NT2/D1 (cell line): ENCODE results near the gene DCC.

Source experiments
- DNase-seq: peaks from one replicate; pipeline ENCODE4 v3.0.0-alpha.2; 2011; ENCODE audit warnings: low read depth, low spot score
- H3K27me3 ChIP-seq: 2 replicates; pipeline ENCODE4 v1.6.0; 2011; ENCODE audit warnings: mild to moderate bottlenecking; ENCODE audit not compliant: insufficient read length, insufficient read depth
- H3K36me3 ChIP-seq: 2 replicates; pipeline ENCODE4 v1.6.1; 2011; ENCODE audit warnings: mild to moderate bottlenecking, low read length, mixed read lengths; ENCODE audit not compliant: insufficient read depth, insufficient read length
- H3K4me1 ChIP-seq: 2 replicates; pipeline ENCODE4 v1.5.1; 2011; ENCODE audit not compliant: insufficient read depth, insufficient read length
- H3K4me3 ChIP-seq: 2 replicates; pipeline ENCODE4 v1.5.1; 2011; ENCODE audit warnings: low read depth; ENCODE audit not compliant: insufficient read length
- H3K9ac ChIP-seq: 2 replicates; pipeline ENCODE4 v1.6.0; 2011; ENCODE audit warnings: low read depth; ENCODE audit not compliant: insufficient read length
- H3K9me3 ChIP-seq: 2 replicates; pipeline ENCODE4 v1.5.1; 2011; ENCODE audit warnings: mild to moderate bottlenecking, low read length; ENCODE audit not compliant: insufficient read depth
- SUZ12 ChIP-seq: IDR thresholded peaks from 2 replicates; pipeline ENCODE4 v1.6.1; 2011; ENCODE audit not compliant: insufficient read length, insufficient read depth; ENCODE audit errors: extremely low read depth
- YY1 ChIP-seq: IDR thresholded peaks from 2 replicates; pipeline ENCODE4 v1.6.1; 2011; ENCODE audit not compliant: insufficient read length, insufficient read depth
- ZNF274 ChIP-seq: IDR thresholded peaks from 2 replicates; pipeline ENCODE4 v1.6.1; 2011; ENCODE audit warnings: mild to moderate bottlenecking, low read depth, low read length

DCC gene

DNA sequence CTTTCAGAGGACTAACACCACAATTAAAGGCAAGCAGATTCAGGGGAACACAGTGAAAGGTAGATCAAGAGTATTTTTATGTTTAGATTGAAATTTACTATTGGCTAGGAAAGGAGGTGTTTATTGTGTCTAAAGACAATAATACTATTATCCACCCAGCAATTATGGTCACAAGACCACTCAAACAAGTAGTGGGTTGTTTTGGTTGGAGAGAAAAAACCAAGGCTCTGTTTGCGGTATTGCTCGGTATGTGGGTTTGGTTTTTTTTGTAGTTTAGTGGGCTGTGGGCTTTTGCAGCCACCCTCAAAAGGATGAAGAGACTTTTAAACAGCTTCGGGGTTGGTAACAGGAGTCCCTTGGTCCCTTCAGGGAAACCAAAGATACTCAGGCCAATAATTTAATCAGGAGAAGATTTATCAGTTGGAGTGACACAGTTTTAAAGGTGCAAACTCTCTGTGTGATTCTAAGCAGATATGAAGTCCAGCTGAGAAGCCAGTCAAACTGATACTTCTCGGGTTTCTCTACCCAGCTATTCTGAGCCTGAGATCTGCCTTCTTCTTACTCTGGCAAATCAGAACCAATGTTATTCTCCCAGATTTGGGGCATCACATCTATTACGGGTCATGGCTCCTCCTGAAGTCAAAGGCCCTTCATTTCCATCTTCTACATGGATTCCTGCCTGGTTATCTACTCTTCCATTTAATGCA lies 55.3 kb downstream of the DCC start:
- Histone ChIP-seq H3K27me3 (no peaks in the 10 kb centered on the region), H3K9ac (no peak overlapping the region), H3K36me3 (no peaks in the 10 kb centered on the region), H3K4me1 (no peaks in the 10 kb centered on the region), H3K4me3 (no peak overlapping the region), H3K9me3 (no peaks in the 10 kb centered on the region)
- no peak for DNase-seq
- TF ChIP-seq ZNF274 (no peak), SUZ12 (no peak), YY1 (no peak)

DNA sequence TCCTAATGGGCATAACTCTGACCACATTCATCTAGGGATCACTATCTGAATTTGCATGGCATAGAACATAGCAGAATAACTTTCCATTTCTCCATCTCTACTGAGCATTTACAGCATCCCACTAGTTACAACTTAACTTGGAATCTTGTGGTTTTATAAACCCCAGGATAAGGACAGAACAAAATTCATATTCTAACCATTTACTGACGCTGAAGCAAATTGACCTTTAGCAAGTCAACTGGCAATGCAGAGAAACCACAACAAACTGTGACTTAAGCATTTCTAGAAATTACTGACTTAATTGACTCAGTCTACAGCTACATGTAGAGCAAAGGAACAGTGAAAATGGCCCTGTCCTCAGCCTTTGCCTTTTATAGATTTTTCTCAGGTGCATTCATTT lies 61.2 kb downstream of the DCC start:
- TF ChIP-seq ZNF274 (no peak), SUZ12 (no peak), YY1 (no peak)
- H3K4me3 ChIP-seq = no peak overlapping the region
- H3K27me3 ChIP-seq = no peaks in the 10 kb centered on the region
- H3K4me1 ChIP-seq = no peaks in the 10 kb centered on the region
- DNase-seq = no peak
- H3K9me3 ChIP-seq = no peaks in the 10 kb centered on the region
- no peak overlapping the region for H3K9ac ChIP-seq
- H3K36me3 ChIP-seq = no peaks in the 10 kb centered on the region

DNA sequence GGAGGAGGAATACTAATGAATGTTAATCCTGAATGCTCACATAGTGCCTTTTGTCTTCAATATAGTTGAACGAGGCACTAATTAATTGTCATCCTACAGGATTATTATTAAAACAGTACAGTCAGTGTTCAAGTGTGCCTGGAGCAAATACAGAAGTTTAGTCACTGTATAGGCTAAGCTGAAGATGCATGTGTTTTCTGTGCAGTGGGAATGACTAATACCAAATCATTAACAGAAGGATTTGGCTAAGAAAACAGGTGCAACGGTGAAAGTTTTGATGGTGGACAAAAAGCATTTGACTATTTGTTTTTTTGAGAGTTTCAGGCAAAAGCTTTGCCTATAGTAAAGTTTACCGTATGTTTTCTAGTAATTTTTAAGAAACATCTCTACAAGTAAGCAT lies 62.8 kb downstream of the DCC start:
- no peak for DNase-seq
- H3K4me3 ChIP-seq = no peak overlapping the region
- H3K36me3 ChIP-seq = no peaks in the 10 kb centered on the region
- H3K9me3 ChIP-seq = no peaks in the 10 kb centered on the region
- H3K9ac ChIP-seq = no peak overlapping the region
- no peaks in the 10 kb centered on the region for H3K27me3 ChIP-seq
- TF ChIP-seq YY1 (no peak), ZNF274 (no peak), SUZ12 (no peak)
- no peaks in the 10 kb centered on the region for H3K4me1 ChIP-seq

DNA sequence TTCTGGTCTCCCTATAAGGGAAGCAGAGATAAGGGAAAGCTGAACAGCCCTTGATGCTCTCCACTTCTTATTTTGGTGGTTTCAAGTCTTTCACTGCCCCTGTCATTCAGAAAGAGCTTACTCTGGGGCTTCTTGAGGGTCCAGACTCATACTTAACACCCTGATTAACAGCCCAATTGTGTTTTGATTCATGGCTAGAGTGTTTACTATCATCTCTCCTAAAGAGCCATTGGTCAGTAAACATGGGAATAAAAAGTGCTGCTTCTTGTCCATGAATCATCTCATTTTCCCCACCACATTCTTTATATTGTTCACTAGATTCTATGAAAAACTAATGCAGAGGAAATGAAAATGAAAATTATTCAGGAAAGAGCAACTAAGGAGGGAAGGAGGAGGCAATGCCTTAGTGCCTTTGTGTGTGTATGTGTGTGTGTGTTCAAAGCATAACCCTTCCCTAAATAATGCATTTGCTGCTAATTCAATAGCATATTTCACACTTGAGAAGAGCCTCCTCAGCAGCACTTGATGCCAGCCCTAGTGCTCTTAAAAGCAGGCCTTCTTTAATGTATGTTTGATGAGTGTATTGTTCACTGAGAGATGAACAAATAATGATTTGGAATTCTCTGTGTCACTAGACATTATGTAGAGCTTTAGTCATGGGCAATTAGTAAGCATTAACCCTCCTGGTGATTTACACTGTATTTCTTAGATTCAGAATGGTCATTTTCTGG lies 63.5 kb downstream of the DCC start:
- DNase-seq = no peak

DNA sequence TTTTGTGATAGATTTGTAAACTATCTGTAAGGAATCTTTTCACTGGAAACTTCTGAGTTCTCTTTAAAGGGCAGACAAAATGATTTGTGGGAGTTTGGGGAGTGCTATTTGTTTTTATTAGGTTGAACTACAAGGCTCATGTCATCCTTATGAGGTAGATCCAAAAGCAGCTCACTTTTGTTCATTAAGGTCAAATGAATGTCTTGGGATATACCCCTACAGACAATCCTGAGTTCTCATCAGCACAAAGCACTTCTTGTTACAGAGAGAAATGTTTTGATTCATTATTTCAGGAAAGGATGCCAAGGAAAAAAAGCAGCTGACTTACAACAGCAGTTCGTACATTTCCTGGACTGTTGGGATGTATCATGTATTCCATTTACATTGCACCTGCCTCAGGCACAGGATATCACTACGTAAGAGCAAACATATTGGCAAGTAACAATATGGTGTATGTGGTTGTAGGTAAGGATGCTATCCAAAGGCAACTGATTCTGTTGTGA lies 68.9 kb downstream of the DCC start:
- no peaks in the 10 kb centered on the region for H3K9me3 ChIP-seq
- DNase-seq = no peak
- no peaks in the 10 kb centered on the region for H3K4me1 ChIP-seq
- no peaks in the 10 kb centered on the region for H3K27me3 ChIP-seq
- no peak overlapping the region for H3K9ac ChIP-seq
- TF ChIP-seq ZNF274 (no peak), SUZ12 (no peak), YY1 (no peak)
- no peak overlapping the region for H3K4me3 ChIP-seq
- no peaks in the 10 kb centered on the region for H3K36me3 ChIP-seq

More for the DNA sequence above, 63.5 kb downstream of the DCC start:
- Histone ChIP-seq H3K27me3 (no peaks in the 10 kb centered on the region), H3K36me3 (no peaks in the 10 kb centered on the region), H3K9ac (no peak overlapping the region), H3K9me3 (no peaks in the 10 kb centered on the region), H3K4me3 (no peak overlapping the region), H3K4me1 (no peaks in the 10 kb centered on the region)
- no peak for TF ChIP-seq ZNF274
- no peak for TF ChIP-seq YY1

DNA sequence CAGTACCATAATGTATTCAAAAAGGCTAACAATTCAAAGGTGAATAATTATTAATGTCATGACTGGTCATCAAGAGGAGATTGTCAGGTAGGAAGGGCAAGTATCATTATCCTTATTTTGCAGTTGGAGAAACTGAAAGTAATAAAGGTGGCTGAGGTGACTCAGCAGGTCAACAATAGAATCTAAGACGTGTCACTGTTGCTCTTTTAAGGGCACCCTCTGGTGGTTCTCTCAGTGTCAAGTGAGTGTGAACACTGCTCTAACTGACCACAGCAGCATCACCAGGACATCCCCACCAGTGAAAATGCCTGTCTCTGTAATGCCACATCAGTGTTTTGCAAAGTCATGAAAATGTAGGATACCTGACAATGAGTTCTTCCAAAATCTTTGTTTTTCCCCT lies 69.7 kb downstream of the DCC start:
- Histone ChIP-seq H3K36me3 (no peaks in the 10 kb centered on the region), H3K4me1 (no peaks in the 10 kb centered on the region), H3K4me3 (no peak overlapping the region), H3K9me3 (no peaks in the 10 kb centered on the region), H3K9ac (no peak overlapping the region), H3K27me3 (no peaks in the 10 kb centered on the region)
- no peak for DNase-seq
- TF ChIP-seq ZNF274 = no peak
- no peak for TF ChIP-seq SUZ12
- no peak for TF ChIP-seq YY1

DNA sequence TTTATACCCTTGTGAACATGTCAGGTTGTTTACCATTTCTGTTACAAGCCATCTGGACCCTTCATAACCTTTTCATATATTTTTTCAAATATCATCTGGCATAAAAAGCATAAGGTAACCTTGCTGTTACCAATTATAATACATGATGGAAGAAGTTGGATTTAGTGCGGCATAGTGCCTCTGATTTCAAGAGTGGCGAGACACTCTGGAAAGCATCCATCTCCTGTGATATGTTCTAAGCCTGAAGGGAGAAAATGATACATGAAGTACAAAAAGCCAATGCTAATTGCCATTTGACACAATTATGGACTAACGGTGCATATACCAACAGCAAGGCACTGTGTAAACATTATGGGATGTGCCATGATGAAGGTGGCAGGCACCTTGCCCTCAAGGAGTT lies 75.1 kb downstream of the DCC start:
- H3K4me1 ChIP-seq = no peaks in the 10 kb centered on the region
- no peak for DNase-seq
- TF ChIP-seq ZNF274 = no peak
- no peak for TF ChIP-seq YY1
- no peak for TF ChIP-seq SUZ12
- H3K36me3 ChIP-seq = no peaks in the 10 kb centered on the region
- no peak overlapping the region for H3K9ac ChIP-seq
- H3K4me3 ChIP-seq = no peak overlapping the region
- no peaks in the 10 kb centered on the region for H3K27me3 ChIP-seq
- no peaks in the 10 kb centered on the region for H3K9me3 ChIP-seq
